ENCODE data around the gene OMA1. TPM values are rescaled to one million over a fixed set of nuclear protein-coding genes. Genes with fewer than 3 reads are reported as not detected.
"Not testable (repeated sequence)": the region's sequence is repeated elsewhere in the genome, so short reads cannot be mapped to it uniquely, and the experiment has no call there.

Gene OMA1
- polyA plus RNA-seq, 1 donor (not counting 4 experiments of a cell fraction or from before 2014, with no cell fraction given): 16.3 TPM

DNA sequence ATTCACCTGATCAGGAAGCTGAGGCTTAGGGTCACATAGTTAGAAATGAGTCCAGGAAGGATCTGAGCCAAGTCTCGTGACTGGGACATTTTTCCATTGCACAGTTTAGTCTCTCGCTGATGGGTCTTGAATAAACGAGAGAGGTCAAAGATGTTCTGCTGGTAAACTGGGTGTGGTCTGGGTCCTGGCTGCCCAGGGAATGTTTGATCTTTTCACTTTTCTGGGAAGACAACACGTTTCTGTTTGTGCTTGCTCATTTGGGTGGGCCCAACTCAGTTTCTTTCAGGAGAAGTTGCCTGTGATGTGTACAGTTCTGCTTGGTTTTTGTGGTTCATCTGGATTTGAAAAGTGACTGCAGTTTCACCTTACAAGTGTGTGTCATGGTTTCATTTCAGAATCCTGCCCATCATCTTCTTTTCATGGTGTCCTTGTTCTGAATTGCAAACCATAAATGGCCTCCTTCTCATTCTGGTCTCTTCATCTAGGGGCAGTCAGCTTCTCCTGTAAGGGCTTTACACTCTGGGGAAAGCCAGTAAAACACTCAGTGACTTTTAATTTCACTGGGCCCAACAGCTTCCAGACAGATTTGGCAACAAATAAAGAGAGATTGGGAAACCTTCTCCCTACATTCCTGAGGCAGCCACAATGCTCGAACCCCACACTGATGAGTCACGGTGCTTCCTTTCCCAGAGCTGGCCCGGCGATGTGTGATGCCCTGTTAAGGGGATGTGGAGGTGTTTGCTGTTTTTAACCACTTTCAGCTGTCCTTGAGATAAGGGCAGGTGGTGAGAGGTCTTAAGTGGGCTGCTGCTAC is 37.8 kb upstream of the OMA1 start:
- H3K79me2 ChIP-seq (ENCODE audit: control insufficient read depth, insufficient read depth, low read length): peaks cover 46% of the 10 kb centered on the region
- no peaks in the 10 kb centered on the region for H3K9me3 ChIP-seq (ENCODE audit: control insufficient read depth, low read depth, low read length)
- TF ChIP-seq, protein P1, sequence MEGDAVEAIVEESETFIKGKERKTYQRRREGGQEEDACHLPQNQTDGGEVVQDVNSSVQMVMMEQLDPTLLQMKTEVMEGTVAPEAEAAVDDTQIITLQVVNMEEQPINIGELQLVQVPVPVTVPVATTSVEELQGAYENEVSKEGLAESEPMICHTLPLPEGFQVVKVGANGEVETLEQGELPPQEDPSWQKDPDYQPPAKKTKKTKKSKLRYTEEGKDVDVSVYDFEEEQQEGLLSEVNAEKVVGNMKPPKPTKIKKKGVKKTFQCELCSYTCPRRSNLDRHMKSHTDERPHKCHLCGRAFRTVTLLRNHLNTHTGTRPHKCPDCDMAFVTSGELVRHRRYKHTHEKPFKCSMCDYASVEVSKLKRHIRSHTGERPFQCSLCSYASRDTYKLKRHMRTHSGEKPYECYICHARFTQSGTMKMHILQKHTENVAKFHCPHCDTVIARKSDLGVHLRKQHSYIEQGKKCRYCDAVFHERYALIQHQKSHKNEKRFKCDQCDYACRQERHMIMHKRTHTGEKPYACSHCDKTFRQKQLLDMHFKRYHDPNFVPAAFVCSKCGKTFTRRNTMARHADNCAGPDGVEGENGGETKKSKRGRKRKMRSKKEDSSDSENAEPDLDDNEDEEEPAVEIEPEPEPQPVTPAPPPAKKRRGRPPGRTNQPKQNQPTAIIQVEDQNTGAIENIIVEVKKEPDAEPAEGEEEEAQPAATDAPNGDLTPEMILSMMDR (optimal IDR thresholded peaks at IDR 0.05 in 1 of 3, IDR thresholded peaks at IDR 0.05 in 1 of 3, conservative IDR thresholded peaks at IDR 0.05 in 1 of 3; ENCODE audit: extremely low read depth in 1 of 3, insufficient read depth in 2 of 3, low read length in 3 of 3): no peak
- TF ChIP-seq EZH2 (IDR thresholded peaks at IDR 0.05; ENCODE audit: low read length): no peak
- dilution Hi-C loops (cut with MboI; ENCODE audit: extremely low pct_ligation_motif_present, low sequenced_read_pairs): no loop called here
- peaks cover 51% of the 10 kb centered on the region for H3K4me1 ChIP-seq (ENCODE audit: control insufficient read depth, extremely low read depth, insufficient read depth, low read length)
- peak overlapping the region; percentile 80 for H3K9ac ChIP-seq (ENCODE audit: control insufficient read depth, extremely low read depth, insufficient read depth, low read length)
- H3K36me3 ChIP-seq (ENCODE audit: control insufficient read depth in 2 of 2, extremely low read depth in 1 of 2, insufficient read depth in 2 of 2, low read length in 2 of 2): peaks cover 0 to 2% of the 10 kb centered on the region in 2 experiments
- peak; percentile 77 for DNase-seq (ENCODE audit: low read depth, low spot score)
- H3K27ac ChIP-seq (ENCODE audit: control insufficient read depth, insufficient read depth, low read length): peak overlapping the region; percentile 97
- peak overlapping the region in 2 of 3 experiments; percentile 35 to 40 for H3K4me3 ChIP-seq (ENCODE audit: control insufficient read depth in 2 of 3, extremely low read depth in 1 of 3, insufficient read depth in 2 of 3, low read depth in 1 of 3, low read length in 3 of 3)
- no peak overlapping the region for H2AFZ ChIP-seq (ENCODE audit: control insufficient read depth, low read length)
- peak overlapping the region; percentile 89 for H3K4me2 ChIP-seq (ENCODE audit: control insufficient read depth, extremely low read depth, insufficient read depth, low read depth, low read length)
- H3K27me3 ChIP-seq (ENCODE audit: control insufficient read depth, extremely low read depth, insufficient read depth, low read length): no peaks in the 10 kb centered on the region
- peak; percentile 84 for FAIRE-seq
- no peaks in the 10 kb centered on the region for H4K20me1 ChIP-seq (ENCODE audit: control insufficient read depth, extremely low read depth, insufficient read depth, low read length)
- no peaks in the 10 kb centered on the region for H3K9me1 ChIP-seq (ENCODE audit: control insufficient read depth, extremely low read depth, insufficient read depth, low read length)

DNA sequence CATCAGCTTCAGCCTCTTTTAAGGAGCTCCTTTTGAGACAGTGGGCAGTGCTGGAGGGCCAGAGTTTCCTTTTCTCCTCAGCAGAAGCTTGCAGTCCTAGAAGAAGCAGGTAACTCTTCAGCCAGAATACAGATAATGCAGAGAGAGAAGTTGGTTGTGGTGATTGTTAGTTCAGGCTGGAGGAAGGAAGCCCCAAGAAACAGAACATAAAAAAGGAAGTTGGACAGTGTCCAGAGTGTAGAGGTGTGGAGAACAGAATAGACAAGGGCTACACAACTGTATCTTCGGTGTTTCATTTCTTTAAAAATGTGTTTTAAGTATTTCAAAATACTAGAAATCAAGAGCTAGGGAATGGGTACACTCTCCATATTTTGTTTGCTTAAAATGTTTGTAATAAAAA is 37.0 kb upstream of the OMA1 start:
- peak overlapping the region; percentile 89 for H3K4me2 ChIP-seq (ENCODE audit: control insufficient read depth, extremely low read depth, insufficient read depth, low read depth, low read length)
- H3K4me1 ChIP-seq (ENCODE audit: control insufficient read depth, extremely low read depth, insufficient read depth, low read length): peaks cover 44% of the 10 kb centered on the region
- H3K9me3 ChIP-seq (ENCODE audit: control insufficient read depth, low read depth, low read length): no peaks in the 10 kb centered on the region
- peak overlapping the region; percentile 97 for H3K27ac ChIP-seq (ENCODE audit: control insufficient read depth, insufficient read depth, low read length)
- TF ChIP-seq EZH2 (IDR thresholded peaks at IDR 0.05; ENCODE audit: low read length): no peak
- TF ChIP-seq, protein P1 (optimal IDR thresholded peaks at IDR 0.05 in 1 of 3, IDR thresholded peaks at IDR 0.05 in 1 of 3, conservative IDR thresholded peaks at IDR 0.05 in 1 of 3; ENCODE audit: extremely low read depth in 1 of 3, insufficient read depth in 2 of 3, low read length in 3 of 3): no peak
- peak overlapping the region in 1 of 3 experiments; percentile 25 for H3K4me3 ChIP-seq (ENCODE audit: control insufficient read depth in 2 of 3, extremely low read depth in 1 of 3, insufficient read depth in 2 of 3, low read depth in 1 of 3, low read length in 3 of 3)
- peaks cover 0 to 2% of the 10 kb centered on the region in 2 experiments for H3K36me3 ChIP-seq (ENCODE audit: control insufficient read depth in 2 of 2, extremely low read depth in 1 of 2, insufficient read depth in 2 of 2, low read length in 2 of 2)
- DNase-seq (ENCODE audit: low read depth, low spot score) (no peak), FAIRE-seq (no peak)
- no peaks in the 10 kb centered on the region for H4K20me1 ChIP-seq (ENCODE audit: control insufficient read depth, extremely low read depth, insufficient read depth, low read length)
- no peaks in the 10 kb centered on the region for H3K27me3 ChIP-seq (ENCODE audit: control insufficient read depth, extremely low read depth, insufficient read depth, low read length)
- dilution Hi-C loops (cut with MboI; ENCODE audit: extremely low pct_ligation_motif_present, low sequenced_read_pairs): no loop called here
- H3K9me1 ChIP-seq (ENCODE audit: control insufficient read depth, extremely low read depth, insufficient read depth, low read length): no peaks in the 10 kb centered on the region
- peak overlapping the region; percentile 50 for H2AFZ ChIP-seq (ENCODE audit: control insufficient read depth, low read length)
- peaks cover 44% of the 10 kb centered on the region for H3K79me2 ChIP-seq (ENCODE audit: control insufficient read depth, insufficient read depth, low read length)
- peak overlapping the region; percentile 80 for H3K9ac ChIP-seq (ENCODE audit: control insufficient read depth, extremely low read depth, insufficient read depth, low read length)

DNA sequence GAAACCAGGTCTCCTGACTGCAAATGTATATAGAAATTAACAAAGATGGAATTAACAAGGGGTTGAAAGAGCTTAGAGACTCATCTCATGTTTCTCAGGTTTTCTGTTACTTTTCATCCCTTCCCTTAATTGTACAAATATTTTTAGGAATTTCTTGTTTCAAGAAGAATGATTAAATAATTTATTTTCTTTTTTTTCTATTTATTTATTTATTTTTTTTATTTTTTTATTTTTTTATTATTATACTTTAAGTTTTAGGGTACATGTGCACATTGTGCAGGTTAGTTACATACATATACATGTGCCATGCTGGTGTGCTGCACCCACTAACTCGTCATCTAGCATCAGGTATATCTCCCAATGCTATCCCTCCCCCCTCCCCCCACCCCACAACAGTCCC is 35.6 kb upstream of the OMA1 start:
- H3K4me3 ChIP-seq (ENCODE audit: control insufficient read depth in 2 of 3, extremely low read depth in 1 of 3, insufficient read depth in 2 of 3, low read depth in 1 of 3, low read length in 3 of 3); H4K20me1 ChIP-seq (ENCODE audit: control insufficient read depth, extremely low read depth, insufficient read depth, low read length); H3K9ac ChIP-seq (ENCODE audit: control insufficient read depth, extremely low read depth, insufficient read depth, low read length); H3K27ac ChIP-seq (ENCODE audit: control insufficient read depth, insufficient read depth, low read length); dilution Hi-C loops (cut with MboI; ENCODE audit: extremely low pct_ligation_motif_present, low sequenced_read_pairs); H3K9me1 ChIP-seq (ENCODE audit: control insufficient read depth, extremely low read depth, insufficient read depth, low read length); H2AFZ ChIP-seq (ENCODE audit: control insufficient read depth, low read length); H3K9me3 ChIP-seq (ENCODE audit: control insufficient read depth, low read depth, low read length); H3K27me3 ChIP-seq (ENCODE audit: control insufficient read depth, extremely low read depth, insufficient read depth, low read length); DNase-seq (ENCODE audit: low read depth, low spot score); H3K4me2 ChIP-seq (ENCODE audit: control insufficient read depth, extremely low read depth, insufficient read depth, low read depth, low read length); FAIRE-seq; H3K36me3 ChIP-seq (ENCODE audit: control insufficient read depth in 2 of 2, extremely low read depth in 1 of 2, insufficient read depth in 2 of 2, low read length in 2 of 2): not testable (repeated sequence)
- peaks cover 48% of the 10 kb centered on the region for H3K4me1 ChIP-seq (ENCODE audit: control insufficient read depth, extremely low read depth, insufficient read depth, low read length)
- peaks cover 38% of the 10 kb centered on the region for H3K79me2 ChIP-seq (ENCODE audit: control insufficient read depth, insufficient read depth, low read length)

Data from keratinocyte (primary cell).